ACC112 (cell line): ENCODE data around the gene FAHD2A.
"Not testable (repeated sequence)": the region's sequence is repeated elsewhere in the genome, so short reads cannot be mapped to it uniquely, and the experiment has no call there.

Experiments
- H2AFZ ChIP-seq: fragments of 200-600 bp; sonication (generic); one replicate; pipeline ENCODE4 v1.6.0; 2017; ENCODE audit warnings: antibody characterized with exemption, low read length; ENCODE audit not compliant: unreplicated experiment
- H3K27ac ChIP-seq: fragments of 200-600 bp; sonication (generic); 2 replicates; pipeline ENCODE4 v1.5.1; 2014; ENCODE audit warnings: low read depth, mild to moderate bottlenecking, antibody characterized with exemption, low read length, moderate library complexity
- H3K27me3 ChIP-seq: fragments of 200-600 bp; sonication (generic); 2 replicates; pipeline ENCODE4 v1.6.1; 2014; ENCODE audit warnings: mild to moderate bottlenecking, antibody characterized with exemption, low read length, moderate library complexity, mixed read lengths; ENCODE audit not compliant: insufficient read depth
- H3K36me3 ChIP-seq: fragments of 200-600 bp; sonication (generic); 2 replicates; pipeline ENCODE4 v1.6.1; 2016; ENCODE audit warnings: mild to moderate bottlenecking, antibody characterized with exemption, low read length, moderate library complexity, mixed read lengths; ENCODE audit not compliant: insufficient read depth
- H3K4me1 ChIP-seq: fragments of 200-600 bp; sonication (generic); one replicate; pipeline ENCODE4 v1.6.1; 2016; ENCODE audit warnings: low read length, mixed read lengths; ENCODE audit not compliant: insufficient read depth, unreplicated experiment, control insufficient read depth
- H3K4me3 ChIP-seq: fragments of 200-600 bp; sonication (generic); 2 replicates; pipeline ENCODE4 v1.5.1; 2014; ENCODE audit warnings: mild to moderate bottlenecking, low read depth, low read length
- H3K79me2 ChIP-seq: fragments of 200-600 bp; sonication (generic); one replicate; pipeline ENCODE4 v1.6.0; 2016; ENCODE audit warnings: low read length; ENCODE audit not compliant: control insufficient read depth, unreplicated experiment, insufficient read depth

The FAHD2A gene

DNA sequence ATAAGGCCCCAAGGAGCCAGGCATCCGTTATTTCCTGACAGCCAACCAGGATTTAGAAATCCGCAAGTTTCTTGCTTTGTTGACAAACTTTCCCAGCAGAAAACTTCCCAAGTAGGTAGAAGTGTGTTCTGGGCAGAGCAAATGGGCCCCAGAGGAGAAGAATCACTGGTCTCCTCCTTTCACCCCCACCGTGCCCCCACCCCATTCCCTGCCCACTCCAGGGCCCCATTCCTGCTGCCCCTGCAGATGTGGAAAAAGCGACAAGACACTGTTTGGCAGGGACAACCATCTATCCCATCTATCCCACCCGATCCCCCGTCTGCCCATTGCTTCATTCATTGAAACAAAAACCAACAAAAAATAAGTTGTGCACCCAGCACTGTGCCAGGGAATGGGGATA lies 10.2 kb upstream of the FAHD2A start:
- Histone ChIP-seq H3K27me3 (no peaks in the 10 kb centered on the region; the same call in 1 of the 2 replicates), H3K27ac (no peak overlapping the region), H3K4me3 (no peak overlapping the region), H3K79me2 (no peaks in the 10 kb centered on the region), H2AFZ (no peak overlapping the region), H3K4me1 (no peaks in the 10 kb centered on the region), H3K36me3 (no peaks in the 10 kb centered on the region)

DNA sequence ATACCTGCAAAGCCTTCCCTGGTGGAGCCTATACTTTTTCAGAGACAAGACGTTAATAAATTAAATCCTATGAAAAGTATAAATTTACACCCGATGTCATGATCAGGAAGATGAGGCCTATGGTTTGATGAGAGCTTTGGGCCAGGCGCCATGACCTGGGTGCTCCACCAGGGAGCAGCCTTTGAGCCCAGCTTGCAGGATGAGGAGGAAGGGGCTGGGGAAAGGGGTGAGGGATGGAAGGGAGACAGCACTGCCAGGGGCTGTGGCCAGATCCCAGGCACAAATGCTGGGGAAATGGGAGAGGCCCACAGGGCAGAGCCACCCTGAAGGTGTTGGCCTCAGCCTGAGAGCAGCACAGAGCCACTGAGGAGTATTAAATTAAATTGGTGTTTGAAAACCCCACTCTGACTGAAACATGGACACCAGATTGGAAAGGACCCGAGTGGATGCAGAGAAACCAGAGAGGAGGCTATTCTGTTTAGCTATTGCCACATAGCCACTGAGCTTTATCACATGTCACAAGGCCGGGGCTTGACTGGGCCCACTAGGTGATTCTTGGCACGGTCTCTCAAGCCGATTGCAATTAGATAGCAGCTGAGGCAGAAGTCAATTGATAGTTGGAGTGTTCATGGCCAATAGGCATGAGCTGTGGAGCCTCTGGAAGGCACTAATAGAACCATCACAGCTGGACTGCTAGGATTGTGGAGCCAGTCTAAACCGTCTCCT lies 9.6 kb upstream of the FAHD2A start:
- no peaks in the 10 kb centered on the region for H3K79me2 ChIP-seq
- no peaks in the 10 kb centered on the region for H3K4me1 ChIP-seq
- H3K27me3 ChIP-seq = no peaks in the 10 kb centered on the region; the same call in 1 of the 2 replicates
- H3K4me3 ChIP-seq = no peak overlapping the region
- H3K36me3 ChIP-seq = no peaks in the 10 kb centered on the region
- no peak overlapping the region for H2AFZ ChIP-seq
- no peak overlapping the region for H3K27ac ChIP-seq

DNA sequence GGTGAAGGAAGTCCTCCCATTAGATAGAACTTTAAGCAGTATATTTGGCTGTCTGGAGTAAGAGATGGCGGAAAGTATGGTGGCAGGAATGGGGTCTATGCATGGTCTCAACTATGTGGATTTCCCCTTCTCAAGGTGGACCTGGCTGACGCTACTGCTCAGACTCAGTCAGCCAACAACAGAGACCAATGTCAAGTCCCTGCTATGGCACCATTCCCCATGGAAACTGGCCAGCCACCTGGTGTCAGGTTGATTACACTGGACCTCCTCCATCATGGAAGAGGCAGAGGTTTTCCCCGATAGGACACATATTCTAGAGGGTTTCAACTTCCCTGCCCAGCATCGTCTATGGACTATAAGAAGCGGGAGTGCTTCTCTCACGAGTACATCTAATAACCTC lies 8.6 kb upstream of the FAHD2A start:
- Histone ChIP-seq H3K4me1 (no peaks in the 10 kb centered on the region), H2AFZ (no peak overlapping the region), H3K36me3 (no peaks in the 10 kb centered on the region), H3K79me2 (no peaks in the 10 kb centered on the region), H3K4me3 (no peak overlapping the region), H3K27me3 (no peaks in the 10 kb centered on the region; the same call in 1 of the 2 replicates), H3K27ac (no peak overlapping the region)

DNA sequence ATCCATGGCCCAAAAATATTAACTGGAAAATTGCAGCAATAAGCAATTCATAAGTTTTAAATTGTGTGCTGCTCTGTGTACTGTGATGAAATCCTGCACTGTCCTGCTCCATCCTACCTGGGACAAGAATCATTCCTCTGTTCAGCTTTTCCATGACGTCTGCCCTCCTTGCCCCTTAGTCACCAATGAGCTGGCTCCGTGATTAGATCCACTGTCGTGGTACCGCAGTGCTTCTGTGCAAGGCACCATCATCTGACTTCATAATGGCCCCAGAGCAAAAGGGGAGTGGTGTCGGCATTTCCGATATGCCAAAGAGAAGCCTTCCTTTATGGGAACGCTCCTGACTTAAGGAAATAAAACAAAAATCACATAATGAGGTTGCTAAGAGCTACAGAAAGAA lies 3.4 kb upstream of the FAHD2A start:
- H3K4me1 ChIP-seq = peaks cover 12% of the 10 kb centered on the region
- no peak overlapping the region for H3K4me3 ChIP-seq
- peaks cover 18% of the 10 kb centered on the region for H3K79me2 ChIP-seq
- H3K27ac ChIP-seq = no peak overlapping the region
- H3K27me3 ChIP-seq = no peaks in the 10 kb centered on the region; the same call in 1 of the 2 replicates
- H3K36me3 ChIP-seq = no peaks in the 10 kb centered on the region
- H2AFZ ChIP-seq = no peak overlapping the region

DNA sequence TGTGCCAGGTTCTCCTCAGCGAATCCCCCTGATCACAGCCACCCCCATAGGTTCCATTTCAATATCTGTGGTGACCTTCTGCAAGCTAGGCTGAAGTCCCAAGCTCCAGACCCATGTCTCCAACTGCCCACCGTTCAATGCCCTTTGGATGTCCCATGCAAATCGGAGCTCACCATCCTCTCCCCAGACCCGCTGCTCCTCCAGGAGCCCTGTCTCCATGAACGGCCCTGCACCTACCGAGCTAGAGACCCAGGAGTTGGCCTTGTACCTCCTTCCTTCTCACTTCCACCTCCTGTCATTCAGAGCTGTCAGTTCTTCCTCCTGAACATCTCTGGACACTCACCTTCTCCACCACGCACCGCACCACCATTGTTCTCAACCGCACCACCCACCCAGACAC lies 1.0 kb upstream of the FAHD2A start:
- H2AFZ ChIP-seq = peak overlapping the region; percentile 32
- H3K36me3 ChIP-seq = no peaks in the 10 kb centered on the region
- H3K4me1 ChIP-seq = peaks cover 12% of the 10 kb centered on the region
- H3K79me2 ChIP-seq = peaks cover 24% of the 10 kb centered on the region
- H3K27ac ChIP-seq = no peak overlapping the region
- H3K27me3 ChIP-seq = no peaks in the 10 kb centered on the region
- peak overlapping the region; percentile 93 for H3K4me3 ChIP-seq

DNA sequence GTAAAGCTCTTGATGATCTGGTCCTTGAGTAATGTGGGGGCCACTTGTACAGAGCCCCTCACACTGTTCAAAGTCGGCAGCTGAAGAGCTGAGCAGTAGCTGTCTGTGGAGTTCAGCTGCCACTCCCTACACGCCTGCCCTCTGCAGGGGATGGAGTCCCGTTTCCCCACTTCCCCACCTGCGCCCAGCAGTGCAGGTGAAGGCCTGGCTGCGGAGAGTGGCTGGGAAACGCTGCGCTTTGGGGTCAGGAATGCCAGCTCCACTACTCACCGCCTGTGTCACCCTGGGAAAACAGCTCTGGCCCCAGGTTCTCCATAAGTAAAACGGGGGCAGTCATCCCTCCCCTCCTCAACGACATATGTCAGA lies 521 bp upstream of the FAHD2A start:
- Histone ChIP-seq H3K4me1 (peaks cover 12% of the 10 kb centered on the region), H2AFZ (peak overlapping the region; percentile 88), H3K4me3 (peak overlapping the region; percentile 93), H3K79me2 (peaks cover 24% of the 10 kb centered on the region)
- H3K27ac ChIP-seq, H3K27me3 ChIP-seq, H3K36me3 ChIP-seq: not testable (repeated sequence)

DNA sequence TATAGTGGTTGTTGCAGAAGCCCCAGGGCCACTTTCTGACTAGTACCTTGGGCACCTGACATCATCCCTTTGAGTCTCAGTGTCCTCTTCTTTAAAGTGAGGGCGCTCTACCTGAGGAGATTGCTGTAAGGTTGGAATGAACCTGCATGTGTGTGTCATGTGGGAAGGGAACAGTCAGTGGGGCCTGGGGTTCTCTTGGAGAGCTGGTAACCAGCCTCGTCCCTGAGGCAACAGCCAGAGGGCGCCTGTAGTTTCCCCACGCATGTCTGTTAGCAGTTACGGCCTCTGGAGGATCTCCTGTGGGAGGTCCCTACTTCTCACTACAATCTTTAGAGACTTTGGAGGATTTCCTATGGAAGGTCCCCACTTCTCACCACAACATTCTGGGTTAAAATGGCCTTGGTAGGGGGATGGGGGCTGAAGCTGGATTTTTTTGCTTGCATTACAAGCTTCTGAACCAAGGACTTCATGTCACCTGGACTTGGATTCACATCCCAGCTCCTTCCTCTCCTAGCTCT lies 755 bp downstream of the FAHD2A start:
- peak overlapping the region; percentile 93 for H3K4me3 ChIP-seq
- peaks cover 24% of the 10 kb centered on the region for H3K79me2 ChIP-seq
- not testable (repeated sequence) for H3K36me3 ChIP-seq, H3K27me3 ChIP-seq
- peak overlapping the region; percentile 98 for H2AFZ ChIP-seq
- H3K4me1 ChIP-seq = peaks cover 12% of the 10 kb centered on the region
- H3K27ac ChIP-seq = peak overlapping the region; percentile 23; the same call in 1 of the 2 replicates

DNA sequence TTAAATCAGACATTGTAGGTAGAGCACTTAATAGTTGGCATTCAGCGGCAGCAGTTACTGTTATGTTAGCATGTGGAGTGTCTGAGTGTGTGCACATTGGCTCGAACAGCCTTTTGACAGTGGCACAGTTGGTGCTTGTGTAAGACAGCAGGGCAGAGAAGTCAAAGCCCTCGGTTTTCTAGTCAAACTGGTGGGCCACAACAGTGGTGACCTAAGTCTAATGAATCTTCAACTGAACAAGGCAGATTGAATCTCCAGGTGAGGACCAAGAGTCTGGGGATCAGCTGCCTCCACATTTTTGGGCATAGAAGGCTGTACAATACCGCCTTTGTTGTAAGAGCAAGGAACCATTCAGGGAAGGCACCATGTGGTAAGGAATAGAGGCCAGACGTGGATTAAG lies 1.3 kb downstream of the FAHD2A start:
- peak overlapping the region; percentile 93 for H3K4me3 ChIP-seq
- H3K27me3 ChIP-seq, H2AFZ ChIP-seq, H3K27ac ChIP-seq, H3K36me3 ChIP-seq: not testable (repeated sequence)
- peaks cover 24% of the 10 kb centered on the region for H3K79me2 ChIP-seq
- H3K4me1 ChIP-seq = peaks cover 12% of the 10 kb centered on the region

DNA sequence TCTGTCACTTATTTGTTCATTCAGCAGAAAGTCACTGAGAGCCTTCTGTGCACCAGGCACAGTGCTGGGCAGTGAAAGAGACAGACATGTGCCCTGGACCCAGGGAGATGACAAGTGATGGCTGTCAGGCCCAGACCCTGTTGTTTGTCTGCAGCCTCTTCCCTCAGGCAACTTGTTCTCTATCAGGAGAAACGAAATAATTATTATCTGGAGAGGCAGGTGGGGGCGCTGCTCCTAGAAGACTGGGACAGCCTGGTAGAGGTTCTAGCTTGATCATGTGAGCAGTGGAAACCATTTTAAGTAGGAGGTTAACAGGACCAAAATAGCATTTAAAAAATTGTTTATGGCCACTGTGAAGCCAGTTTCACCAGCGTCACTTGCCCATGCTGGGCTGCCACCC lies 2.2 kb downstream of the FAHD2A start:
- Histone ChIP-seq H3K79me2 (peaks cover 24% of the 10 kb centered on the region), H3K4me1 (peaks cover 12% of the 10 kb centered on the region)
- H3K4me3 ChIP-seq, H3K27me3 ChIP-seq, H3K27ac ChIP-seq, H2AFZ ChIP-seq, H3K36me3 ChIP-seq: not testable (repeated sequence)

DNA sequence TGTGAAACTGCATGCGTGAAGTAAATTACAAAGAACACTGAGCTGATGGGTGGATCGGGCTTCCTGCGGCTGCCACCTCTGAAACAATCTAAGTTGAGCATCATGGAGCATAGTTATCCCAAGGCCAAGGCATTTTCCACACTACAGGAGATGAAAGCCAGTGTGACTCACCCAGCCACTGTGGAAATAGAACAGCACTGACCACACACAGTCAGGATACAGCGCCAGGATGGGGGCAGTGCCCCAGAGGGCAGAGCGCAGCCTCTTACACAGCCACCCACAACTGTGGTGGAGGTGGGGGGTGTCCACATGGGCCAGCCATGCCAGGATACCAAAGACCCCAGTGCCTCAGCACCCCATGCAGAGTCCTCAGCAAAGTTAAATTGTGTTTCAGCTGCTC lies 8.7 kb downstream of the FAHD2A start:
- H3K4me3 ChIP-seq, H3K79me2 ChIP-seq, H3K36me3 ChIP-seq, H3K27me3 ChIP-seq, H3K4me1 ChIP-seq, H3K27ac ChIP-seq, H2AFZ ChIP-seq: not testable (repeated sequence)

DNA sequence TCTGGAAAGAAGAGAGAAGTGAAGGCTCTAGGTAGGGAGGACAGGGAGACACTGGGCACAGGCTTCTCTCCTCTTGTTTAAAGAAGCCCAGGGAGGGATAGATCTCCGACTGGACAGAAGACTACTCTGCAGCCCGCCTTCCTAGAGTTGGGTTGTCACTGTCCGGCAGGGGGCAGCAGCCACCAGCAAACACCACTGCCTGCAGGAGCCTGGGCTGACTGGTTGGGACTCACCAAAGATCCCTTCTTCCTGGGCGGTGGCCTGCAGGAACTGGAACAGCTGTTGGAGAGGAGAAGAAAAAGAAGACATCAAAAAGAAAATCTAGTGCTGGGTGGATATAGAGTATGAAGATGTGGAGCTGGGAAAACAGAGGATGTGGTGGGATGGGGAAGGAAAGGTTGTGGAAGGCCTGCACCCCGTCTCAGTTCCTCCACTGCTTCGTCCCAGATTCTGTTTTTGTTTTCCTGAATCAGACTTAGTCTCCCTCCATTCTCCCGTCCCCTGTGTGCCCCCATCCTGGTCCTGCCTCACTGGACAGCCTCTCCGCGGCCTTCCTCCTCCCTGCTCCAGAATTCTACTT lies 11.6 kb downstream of the FAHD2A start:
- not testable (repeated sequence) for H3K4me1 ChIP-seq, H3K27ac ChIP-seq, H3K36me3 ChIP-seq, H2AFZ ChIP-seq, H3K4me3 ChIP-seq, H3K79me2 ChIP-seq, H3K27me3 ChIP-seq
